Stomach (tissue), 4 donors: ENCODE measurements around the gene TOR1B.

ENCODE experiments used
- CTCF ChIP-seq, 7 experiments: fragments of 450-650 bp in 4 of 7; fragments of 200-600 bp in 3 of 7; sonication (generic) in 3 of 7; IDR thresholded peaks; one replicate each; pipeline ENCODE4 v1.5.1; 2016 to 2019; ENCODE audit warnings: antibody characterized with exemption in 7 of 7, control low read depth in 2 of 7, mild to moderate bottlenecking in 1 of 7
- EP300 ChIP-seq: sonication (generic); formaldehyde crosslinking; IDR thresholded peaks from one replicate; pipeline ENCODE4 v1.6.1; 2017; ENCODE audit warnings: antibody characterized with exemption
- POLR2A ChIP-seq, 4 donors: fragments of 450-650 bp; IDR thresholded peaks; one replicate each; pipeline ENCODE4 v1.6.1; 2016; ENCODE audit warnings: antibody characterized with exemption in 4 of 4, control low read depth in 2 of 4, mild to moderate bottlenecking in 1 of 4, moderate library complexity in 1 of 4

GRCh38 chr9:129777769-129778130 is 25.2 kb upstream of the TOR1B start:
- TF ChIP-seq CTCF (IDR thresholded peaks at IDR 0.05) (no peak), EP300 (no peak), POLR2A (IDR thresholded peaks at IDR 0.05) (no peak)
